ELR (cell line): Measurements from ENCODE around the gene ZNF816.
"Not testable (repeated sequence)": the region's sequence is repeated elsewhere in the genome, so short reads cannot be mapped to it uniquely, and the experiment has no call there.

ENCODE experiments used
- DNase-seq: peaks from one replicate; pipeline ENCODE4 v3.0.0-alpha.2; 2015; ENCODE audit warnings: low read depth

The ZNF816 gene

DNA sequence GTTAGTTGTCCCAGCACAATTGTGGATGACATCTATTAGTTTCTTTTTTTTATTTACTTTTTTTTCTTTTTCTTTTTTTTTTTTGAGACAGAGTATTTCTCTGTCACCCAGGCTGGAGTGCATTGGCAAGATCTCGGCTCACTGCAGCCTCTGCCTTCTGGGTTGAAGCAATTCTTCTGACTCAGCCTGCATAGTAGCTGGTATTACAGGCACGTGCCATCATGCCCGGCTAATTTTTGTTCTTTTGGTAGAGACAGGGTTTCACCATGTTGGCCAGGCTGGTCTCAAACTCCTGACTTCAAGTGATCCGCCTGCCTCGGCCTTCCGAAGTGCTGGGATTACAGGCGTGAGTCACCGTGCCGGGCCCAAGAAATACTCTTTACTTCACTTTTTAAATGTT lies 38.0 kb downstream of the ZNF816 start:
- peak; percentile 35 for DNase-seq

DNA sequence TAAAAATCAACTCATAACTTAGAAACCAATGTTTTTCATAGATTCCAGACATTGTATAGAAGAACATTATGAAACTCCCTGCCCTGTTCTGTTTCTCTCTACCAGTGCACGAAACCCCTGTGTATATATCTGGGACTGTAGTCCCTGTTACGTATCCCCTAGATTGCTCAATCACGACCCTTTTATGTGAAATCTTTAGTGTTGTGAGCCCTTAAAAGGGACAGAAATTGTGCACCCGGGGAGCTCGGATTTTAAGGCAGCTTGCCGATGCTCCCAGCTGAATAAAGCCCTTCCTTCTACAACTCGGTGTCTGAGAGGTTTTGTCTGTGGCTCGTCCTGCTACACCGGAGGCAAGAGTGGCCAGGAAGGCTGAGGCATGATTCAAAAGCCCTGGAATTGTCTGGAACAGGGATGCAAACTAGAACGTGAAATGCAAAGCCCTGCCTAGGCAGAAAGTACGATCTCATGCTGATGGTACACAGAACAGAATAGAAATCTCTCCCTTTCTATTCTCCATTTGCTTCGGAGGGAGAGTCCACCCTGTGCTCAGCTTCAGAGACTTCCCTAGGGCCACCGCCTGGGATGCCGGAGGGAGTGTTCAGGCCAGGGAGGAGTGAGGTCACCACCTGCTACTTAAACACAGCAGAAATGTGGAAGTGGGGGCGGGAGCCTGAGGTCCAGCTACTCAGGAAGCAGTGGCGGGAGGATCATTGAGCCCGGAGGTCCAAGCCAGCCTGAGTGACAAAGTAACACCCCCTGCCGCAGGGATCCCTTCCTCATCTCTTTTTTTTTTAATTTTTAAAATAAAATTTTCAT lies 38.7 kb downstream of the ZNF816 start:
- peak; percentile 80 for DNase-seq

DNA sequence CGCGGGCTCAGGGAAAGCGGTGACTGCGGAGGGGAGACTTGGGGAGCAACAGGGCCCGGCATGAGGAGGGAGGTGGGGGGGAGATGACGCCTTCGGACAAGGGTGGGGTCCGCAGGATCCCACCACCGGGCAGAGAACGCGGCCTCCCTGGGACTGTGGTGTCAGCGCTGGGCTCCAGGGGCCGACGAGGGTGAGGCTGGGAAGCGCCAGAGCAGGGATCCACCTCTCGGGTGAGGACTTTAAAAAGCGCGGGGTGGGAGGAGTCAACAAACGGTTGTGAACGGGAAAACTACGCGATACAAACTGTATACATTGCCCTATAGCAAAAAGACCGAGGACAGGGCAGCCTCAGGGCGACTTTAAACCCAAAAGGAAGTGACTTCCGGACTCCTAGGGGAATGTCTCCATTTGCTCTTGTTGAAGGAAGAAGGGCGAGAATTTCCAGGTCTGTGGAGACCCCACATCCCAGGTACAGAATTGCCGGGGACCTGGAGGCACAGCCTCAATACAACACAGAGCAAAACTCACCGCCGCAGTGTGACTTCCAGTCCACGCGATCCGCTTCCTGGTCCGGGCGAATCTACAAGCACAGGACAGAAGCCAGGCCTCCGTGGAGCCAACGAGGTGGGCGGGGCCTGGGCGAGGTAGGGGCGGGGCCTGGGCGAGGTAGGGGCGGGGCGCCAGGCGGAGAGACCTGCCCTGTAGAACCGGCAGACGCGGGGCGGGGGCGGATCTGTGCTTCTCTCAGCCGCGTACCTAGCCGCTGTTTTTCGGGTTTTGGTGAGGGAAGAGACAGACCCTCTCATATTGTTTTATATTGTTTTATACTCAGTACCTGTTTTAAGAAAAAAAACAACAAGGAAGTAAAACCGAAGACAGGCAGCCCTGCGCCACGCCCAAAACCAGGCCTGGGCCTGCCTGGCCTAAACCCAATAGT lies 39.6 kb downstream of the ZNF816 start, which contains the start of gene ZNF888:
Gene ZNF888, minus strand, starts transcription at position 588 of the 937 bp plus-strand sequence. CDS start 5,555 bp downstream, outside the sequence.
- peak; percentile 88 for DNase-seq

DNA sequence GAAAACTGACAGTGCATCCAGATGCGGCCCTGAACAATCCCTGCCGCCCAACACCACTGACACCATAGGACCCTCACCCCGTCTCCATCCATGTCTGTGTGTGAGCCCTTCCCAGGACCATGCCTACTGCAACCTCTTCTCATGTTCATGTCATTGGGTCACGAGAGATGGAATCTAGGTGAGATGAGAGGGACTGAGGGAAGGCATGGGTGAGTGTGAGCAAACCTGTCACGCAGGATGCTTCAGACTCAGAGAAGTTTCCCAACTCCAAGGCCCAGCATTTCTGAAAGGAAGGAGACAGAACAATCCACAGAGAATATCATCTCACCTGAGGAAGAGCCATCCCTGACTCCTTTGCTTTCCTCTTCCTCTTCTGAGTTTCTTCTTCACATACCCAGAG lies 45.1 kb downstream of the ZNF816 start:
- DNase-seq: no peak

DNA sequence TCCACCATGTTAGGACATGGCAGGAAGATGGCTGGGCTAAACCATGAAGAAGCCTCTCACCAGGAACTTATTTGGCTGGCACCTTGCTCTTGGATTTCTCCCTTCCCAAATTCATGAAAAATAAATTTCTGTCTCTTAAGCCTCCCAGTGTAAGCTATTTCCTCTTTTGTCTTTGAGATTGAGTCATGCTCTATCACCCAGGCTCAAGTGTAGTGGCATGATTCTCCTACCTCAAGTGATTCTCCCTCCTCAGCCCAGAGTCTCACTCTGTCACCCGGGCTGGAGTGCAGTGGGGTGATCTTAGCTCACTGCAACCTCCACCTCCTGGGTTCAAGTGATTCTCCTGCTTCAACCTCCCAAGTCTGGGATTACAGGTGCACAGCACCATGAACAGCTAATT lies 52.0 kb downstream of the ZNF816 start:
- DNase-seq: no peak

DNA sequence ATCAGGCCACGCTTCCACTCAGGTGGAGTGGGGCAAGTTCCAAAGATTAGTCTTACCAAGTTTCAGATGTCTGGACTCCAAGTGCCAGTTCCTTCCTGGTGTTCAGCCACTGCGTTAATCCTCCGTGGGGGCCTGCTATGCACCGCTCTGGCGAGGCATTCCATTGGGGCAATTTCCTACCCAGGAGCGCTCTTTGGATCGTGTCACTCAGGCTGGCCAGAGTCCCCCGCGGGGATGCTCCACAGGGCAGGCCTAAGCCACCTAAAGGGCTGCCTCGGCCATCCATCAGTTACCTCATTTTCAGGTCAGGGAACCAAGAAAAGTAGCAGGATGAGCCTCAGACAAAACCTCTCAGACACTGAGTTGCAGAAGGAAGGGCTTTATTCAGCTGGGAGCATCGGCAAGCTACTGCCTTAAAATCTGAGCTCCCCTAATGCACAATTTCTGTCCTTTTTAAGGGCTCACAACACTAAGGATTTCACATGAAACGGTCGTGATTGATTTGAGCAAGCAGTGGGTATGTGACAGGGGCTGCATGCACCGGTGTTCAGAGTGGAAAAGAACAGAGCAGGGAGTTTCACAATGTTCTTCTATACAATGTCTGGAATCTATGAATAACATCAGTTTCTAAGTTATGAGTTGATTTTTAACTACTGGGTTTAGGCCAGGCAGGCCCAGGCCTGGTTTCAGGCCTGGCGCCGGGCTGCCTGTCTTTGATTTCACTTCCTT lies 58.5 kb downstream of the ZNF816 start:
- not testable (repeated sequence) for DNase-seq

DNA sequence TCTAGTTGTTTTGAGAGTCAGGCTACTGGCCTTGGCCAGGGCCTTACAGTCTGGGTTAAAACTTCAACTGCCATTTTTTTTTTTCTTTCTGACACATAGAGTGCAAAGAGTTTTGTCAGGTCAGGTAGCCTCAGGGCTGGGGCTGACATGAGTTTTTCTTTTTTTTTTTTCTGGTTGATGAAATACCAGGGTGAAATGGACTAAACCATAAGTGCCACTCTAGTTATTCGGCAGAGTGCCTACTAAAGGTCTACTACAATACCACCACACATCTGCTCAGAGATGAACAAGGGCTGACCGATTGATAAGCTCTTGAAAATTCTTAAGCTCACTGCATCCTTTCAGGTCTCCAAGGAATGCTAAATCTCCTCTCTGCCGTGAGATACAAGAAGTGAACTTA lies 60.8 kb downstream of the ZNF816 start:
- DNase-seq: no peak
